ENCODE results near the gene AVEN.

- TF ChIP-seq CTCF (IDR thresholded peaks at IDR 0.05) (no peak), POLR2A (IDR thresholded peaks at IDR 0.05) (no peak)
Measured at GRCh38 chr15:33864360-33865075, 174.5 kb downstream of the AVEN start.
